CD14-positive monocyte (primary cell): ENCODE measurements around the gene CEP131. TPM values are rescaled to one million over a fixed set of nuclear protein-coding genes. Genes with fewer than 3 reads are reported as not detected.

Source experiments
- DNase-seq, 3 donors: peaks; one replicate each; pipeline ENCODE4 v3.0.0-alpha.2; 2011 to 2022
- H2AFZ ChIP-seq: 2 replicates; pipeline ENCODE4 v1.6.0; 2012; ENCODE audit warnings: mild to moderate bottlenecking, low read depth, low read length, inconsistent platforms; ENCODE audit not compliant: insufficient read depth, poor library complexity, severe bottlenecking
- H3K27ac ChIP-seq, 2 donors: 1 replicate in 1 of 2; 2 replicates in 1 of 2; pipeline ENCODE4 v1.5.1; 2012 to 2013; ENCODE audit warnings: low read length in 2 of 2, control low read depth in 1 of 2, inconsistent platforms in 1 of 2, low read depth in 1 of 2, mild to moderate bottlenecking in 1 of 2
- H3K27me3 ChIP-seq, 2 donors: one replicate each; pipeline versions ENCODE4 v1.6.0 to v1.6.1; 2011 to 2013; ENCODE audit warnings: low read length in 2 of 2; ENCODE audit not compliant: control insufficient read depth in 2 of 2, insufficient read depth in 2 of 2
- H3K36me3 ChIP-seq, 2 donors: replicated peaks in 1 of 2; 1 replicate in 1 of 2; 2 replicates in 1 of 2; pipeline versions ENCODE4 v1.5.1 to v1.6.1; 2012 to 2013; ENCODE audit warnings: low read length in 2 of 2, control low read depth in 1 of 2, inconsistent platforms in 1 of 2, mild to moderate bottlenecking in 1 of 2; ENCODE audit not compliant: insufficient read depth in 2 of 2, control insufficient read depth in 1 of 2
- H3K4me1 ChIP-seq, 2 donors: 1 replicate in 1 of 2; 2 replicates in 1 of 2; pipeline versions ENCODE4 v1.5.1 to v1.6.1; 2012 to 2013; ENCODE audit warnings: low read length in 2 of 2, control low read depth in 1 of 2, inconsistent platforms in 1 of 2, mild to moderate bottlenecking in 1 of 2, moderate library complexity in 1 of 2; ENCODE audit not compliant: insufficient read depth in 2 of 2, control insufficient read depth in 1 of 2
- H3K4me2 ChIP-seq: replicated peaks from 2 replicates; pipeline ENCODE3; 2012; ENCODE audit warnings: low read length, moderate library complexity, mild to moderate bottlenecking; ENCODE audit not compliant: poor library complexity, severe bottlenecking; ENCODE audit errors: extremely low read depth
- H3K4me3 ChIP-seq, 3 experiments: fragments of 200-600 bp in 1 of 3; sonication (generic) in 1 of 3; replicated peaks in 1 of 3; 1 replicate in 2 of 3; 2 replicates in 1 of 3; pipeline ENCODE4 v1.5.1; 2011 to 2013; ENCODE audit warnings: low read length in 3 of 3, mild to moderate bottlenecking in 3 of 3, control low read depth in 2 of 3, low read depth in 2 of 3, inconsistent platforms in 1 of 3, moderate library complexity in 1 of 3
- H3K79me2 ChIP-seq: 2 replicates; pipeline ENCODE4 v1.6.0; 2012; ENCODE audit warnings: mild to moderate bottlenecking, control low read depth, inconsistent platforms, low read length, moderate library complexity; ENCODE audit not compliant: insufficient read depth
- H3K9ac ChIP-seq: 2 replicates; pipeline ENCODE4 v1.6.0; 2017; ENCODE audit warnings: low read length, mild to moderate bottlenecking; ENCODE audit not compliant: insufficient read depth, poor library complexity, severe bottlenecking
- H3K9me3 ChIP-seq, 2 donors: replicated peaks in 1 of 2; 1 replicate in 1 of 2; 2 replicates in 1 of 2; pipeline versions ENCODE4 v1.5.1 to v1.6.1; 2012 to 2013; ENCODE audit warnings: low read length in 2 of 2, control low read depth in 1 of 2; ENCODE audit not compliant: control insufficient read depth in 1 of 2, insufficient read depth in 1 of 2
- H4K20me1 ChIP-seq: 2 replicates; pipeline ENCODE4 v1.6.0; 2012; ENCODE audit warnings: mild to moderate bottlenecking, low read length, control low read depth, moderate library complexity; ENCODE audit not compliant: insufficient read depth
- H3K27ac Mint-ChIP-seq, 7 donors: one replicate each; pipeline ENCODE4 v1.8.0; 2020; ENCODE audit warnings: mild to moderate bottlenecking in 7 of 7, mixed read lengths in 7 of 7, moderate library complexity in 6 of 7, inconsistent platforms in 2 of 7
- H3K27me3 Mint-ChIP-seq, 3 donors: one replicate each; pipeline ENCODE4 v1.8.0; 2021 to 2022; ENCODE audit warnings: low read depth in 3 of 3, mild to moderate bottlenecking in 3 of 3, mixed read lengths in 3 of 3, moderate library complexity in 3 of 3, inconsistent platforms in 1 of 3
- H3K36me3 Mint-ChIP-seq, 2 donors: one replicate each; pipeline ENCODE4 v1.8.0; 2020; ENCODE audit warnings: mixed read lengths in 2 of 2, inconsistent platforms in 1 of 2, mild to moderate bottlenecking in 1 of 2
- H3K4me1 Mint-ChIP-seq: one replicate; pipeline ENCODE4 v1.8.0; 2020; ENCODE audit warnings: mild to moderate bottlenecking, mixed read lengths
- H3K4me3 Mint-ChIP-seq, 2 donors: one replicate each; pipeline ENCODE4 v1.8.0; 2020; ENCODE audit warnings: mild to moderate bottlenecking in 2 of 2, mixed read lengths in 2 of 2, moderate library complexity in 1 of 2
- H3K9me3 Mint-ChIP-seq, 7 donors: one replicate each; pipeline ENCODE4 v1.8.0; 2020 to 2022; ENCODE audit warnings: mixed read lengths in 7 of 7, mild to moderate bottlenecking in 6 of 7, moderate library complexity in 6 of 7, inconsistent platforms in 2 of 7
- WGBS: methylation state at CpG from one replicate; pipeline ENCODE4 v1.1.5; 2013; ENCODE audit warnings: missing lambda C conversion rate; ENCODE audit not compliant: insufficient coverage; 5-methylcytosine and 5-hydroxymethylcytosine counted together
- intact Hi-C, 2 donors: fragments of 100-400 bp; cut with micrococcal nuclease; formaldehyde crosslinking; loops; one replicate each; pipeline versions ENCODE4 v1.15.0 to v1.15.1; 2023
- polyA plus RNA-seq, 3 donors: library from polyadenylated mRNA; depleted of rRNA in 1 of 3; unstranded in 2 of 3; stranded (reverse) in 1 of 3; fragments of 300-500 nt in 2 of 3; fragments of >200 nt in 1 of 3; fragmentation: Illumina TruSeq in 2 of 3; gene quantifications; 1 replicate in 2 of 3; 2 replicates in 1 of 3; pipeline ENCODE4 v1.2.3, GENCODE V29; 2012 to 2021
- TF ChIP-seq, protein P1 (sequence below): fragments of 200-600 bp; IDR thresholded peaks from one replicate; pipeline ENCODE4 v1.8.0; 2022; ENCODE audit warnings: antibody characterized with exemption, mild to moderate bottlenecking

CEP131 gene
- polyA plus RNA-seq, 3 donors: 0.69 to 9.7 (median 1.0) TPM

DNA sequence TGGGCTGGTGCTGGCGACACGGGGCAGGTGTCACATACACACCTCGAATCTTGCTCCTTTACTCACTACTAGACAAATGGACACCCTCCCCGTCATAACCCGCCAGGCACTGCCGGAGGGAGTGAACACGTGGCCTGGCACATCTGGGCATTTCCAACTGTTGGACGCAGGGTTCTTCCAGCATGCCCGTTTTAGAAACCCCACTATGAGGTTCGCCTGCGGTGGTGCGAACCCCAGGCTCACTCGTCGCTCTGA is 6.8 kb upstream of the CEP131 start:
- peak overlapping the region in 1 of 2 donors; percentile 47 for H3K4me3 Mint-ChIP-seq
- H3K36me3 ChIP-seq: peaks cover 48 to 52% of the 10 kb centered on the region in 2 donors
- H3K36me3 Mint-ChIP-seq: peaks cover 26 to 50% of the 10 kb centered on the region in 2 donors

DNA sequence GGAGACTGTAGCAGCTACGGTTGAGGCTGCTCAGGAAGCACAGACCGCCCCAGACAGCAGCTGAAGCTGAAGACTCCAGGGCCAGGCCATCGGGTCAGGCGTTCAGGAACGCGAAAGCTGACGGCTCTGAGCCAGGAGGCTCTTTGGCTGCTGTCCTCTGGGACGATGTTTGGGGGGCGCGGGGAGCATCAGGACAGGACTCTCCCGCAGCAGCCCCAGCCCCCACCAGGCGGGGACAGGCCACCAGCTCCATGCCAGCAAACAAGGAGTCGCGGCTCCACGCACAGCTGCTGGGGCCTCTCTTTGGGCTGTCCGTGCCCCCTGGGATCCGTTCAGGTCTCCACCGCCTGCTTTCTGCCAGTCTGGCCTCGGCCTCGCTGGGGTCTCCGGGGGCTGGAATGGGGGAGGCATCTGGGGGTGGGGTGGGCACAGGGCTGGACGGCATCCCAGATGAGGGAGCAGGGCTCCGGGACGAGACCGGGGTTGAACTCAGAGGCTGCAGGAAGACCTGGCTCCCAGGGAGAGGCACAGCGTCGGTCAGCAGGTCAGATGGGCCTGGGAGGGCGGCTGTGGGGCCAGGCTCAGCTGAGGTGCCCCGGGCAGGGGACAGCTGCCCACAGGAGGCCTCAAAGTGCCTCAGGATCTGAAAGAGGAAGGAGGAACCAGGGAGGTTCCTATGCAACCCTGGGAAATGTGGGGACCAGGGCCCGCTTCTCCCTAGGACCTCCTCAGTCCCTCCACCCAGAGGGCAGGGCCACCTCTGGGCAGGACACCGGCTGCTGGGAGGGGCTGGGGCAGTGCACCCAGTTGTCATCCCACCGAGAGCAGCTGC is 6.3 kb upstream of the CEP131 start:
- 74% methylated on average over 29 of the region's 32 CpGs for WGBS
- H3K9ac ChIP-seq: peak overlapping the region; percentile 19
- H2AFZ ChIP-seq: peak overlapping the region; percentile 38
- peak overlapping the region in 1 of 3 experiments; percentile 34 for H3K4me3 ChIP-seq
- H3K27me3 Mint-ChIP-seq: no peaks in the 10 kb centered on the region
- H3K27me3 ChIP-seq: no peaks in the 10 kb centered on the region
- peaks cover 24 to 44% of the 10 kb centered on the region in 2 donors for H3K36me3 Mint-ChIP-seq
- no peak for DNase-seq
- H3K27ac Mint-ChIP-seq: peak overlapping the region; percentile 70 to 87 (median 79)
- H3K27ac ChIP-seq: peak overlapping the region; percentile 54 to 72
- H3K79me2 ChIP-seq: peaks cover under 1% of the 10 kb centered on the region
- peak overlapping the region in 1 of 2 donors; percentile 75 for H3K4me3 Mint-ChIP-seq
- peaks cover 0 to 2% (median 0%) of the 10 kb centered on the region in 7 donors for H3K9me3 Mint-ChIP-seq
- H3K4me2 ChIP-seq: peak overlapping the region; percentile 31
- peaks cover 34% of the 10 kb centered on the region for H3K4me1 Mint-ChIP-seq
- TF ChIP-seq, protein P1, sequence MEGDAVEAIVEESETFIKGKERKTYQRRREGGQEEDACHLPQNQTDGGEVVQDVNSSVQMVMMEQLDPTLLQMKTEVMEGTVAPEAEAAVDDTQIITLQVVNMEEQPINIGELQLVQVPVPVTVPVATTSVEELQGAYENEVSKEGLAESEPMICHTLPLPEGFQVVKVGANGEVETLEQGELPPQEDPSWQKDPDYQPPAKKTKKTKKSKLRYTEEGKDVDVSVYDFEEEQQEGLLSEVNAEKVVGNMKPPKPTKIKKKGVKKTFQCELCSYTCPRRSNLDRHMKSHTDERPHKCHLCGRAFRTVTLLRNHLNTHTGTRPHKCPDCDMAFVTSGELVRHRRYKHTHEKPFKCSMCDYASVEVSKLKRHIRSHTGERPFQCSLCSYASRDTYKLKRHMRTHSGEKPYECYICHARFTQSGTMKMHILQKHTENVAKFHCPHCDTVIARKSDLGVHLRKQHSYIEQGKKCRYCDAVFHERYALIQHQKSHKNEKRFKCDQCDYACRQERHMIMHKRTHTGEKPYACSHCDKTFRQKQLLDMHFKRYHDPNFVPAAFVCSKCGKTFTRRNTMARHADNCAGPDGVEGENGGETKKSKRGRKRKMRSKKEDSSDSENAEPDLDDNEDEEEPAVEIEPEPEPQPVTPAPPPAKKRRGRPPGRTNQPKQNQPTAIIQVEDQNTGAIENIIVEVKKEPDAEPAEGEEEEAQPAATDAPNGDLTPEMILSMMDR: no peak
- peaks cover 47 to 48% of the 10 kb centered on the region in 2 donors for H3K36me3 ChIP-seq
- H4K20me1 ChIP-seq: peaks cover 23% of the 10 kb centered on the region
- peaks cover 34 to 38% of the 10 kb centered on the region in 2 donors for H3K4me1 ChIP-seq
- no peaks in the 10 kb centered on the region for H3K9me3 ChIP-seq
- intact Hi-C loops: loop anchor here in 1 of 2 donors (10.0 kb wide), 1 partner anchor 194 kb away; the partner anchor contains the start of gene BAIAP2

More for the DNA sequence above, 6.8 kb upstream of the CEP131 start:
- H3K27me3 ChIP-seq: no peaks in the 10 kb centered on the region
- peaks cover 31 to 35% of the 10 kb centered on the region in 2 donors for H3K4me1 ChIP-seq
- WGBS: 95% methylated on average over 8 of the region's 14 CpGs
- Mint-ChIP-seq H3K9me3 (peaks cover 0 to 2% (median 0%) of the 10 kb centered on the region in 7 donors), H3K27ac (peak overlapping the region in 3 of 7 donors; percentile 46 to 80 (median 60)), H3K4me1 (peaks cover 31% of the 10 kb centered on the region), H3K27me3 (no peaks in the 10 kb centered on the region)
- intact Hi-C loops: loop anchor here in 1 of 2 donors (10.0 kb wide), 1 partner anchor 195 kb away; the partner anchor contains the start of gene BAIAP2
- H3K4me3 ChIP-seq: no peak overlapping the region
- H3K9ac ChIP-seq: no peak overlapping the region
- peak overlapping the region in 1 of 2 donors; percentile 72 for H3K27ac ChIP-seq
- no peak for DNase-seq
- no peaks in the 10 kb centered on the region for H3K9me3 ChIP-seq
- H4K20me1 ChIP-seq: peaks cover 29% of the 10 kb centered on the region
- H2AFZ ChIP-seq: no peak overlapping the region
- no peak overlapping the region for H3K4me2 ChIP-seq
- peaks cover 6% of the 10 kb centered on the region for H3K79me2 ChIP-seq
- TF ChIP-seq, protein P1: no peak
